Calu3 (cell line): Measurements from ENCODE around the gene ZSCAN10. TPM values are rescaled to one million over a fixed set of nuclear protein-coding genes. Genes with fewer than 3 reads are reported as not detected.

ENCODE experiments used
- BruUV-seq: library from RNA; stranded (reverse); fragments of 400-500 nt; replicated peaks from 2 replicates; lab custom pipeline; 2021; lab: Mats Ljungman, UMichigan
- CTCF ChIA-PET: fragments of 300-600 bp; sonication (Branson Sonifier 250); formaldehyde crosslinking; loops from one replicate; lab custom pipeline; 2022; ENCODE audit warnings: antibody characterized with exemption; lab: Charles Lee
- DNase-seq: peaks from one replicate; pipeline ENCODE4 v3.0.0; 2022
- H3K27ac Mint-ChIP-seq: one replicate; pipeline ENCODE4 v1.8.0; 2022; ENCODE audit warnings: mixed read lengths; ENCODE audit not compliant: unreplicated experiment
- H3K27me3 Mint-ChIP-seq: one replicate; pipeline ENCODE4 v1.8.0; 2022; ENCODE audit warnings: mixed read lengths; ENCODE audit not compliant: unreplicated experiment
- H3K36me3 Mint-ChIP-seq: one replicate; pipeline ENCODE4 v1.8.0; 2022; ENCODE audit warnings: mild to moderate bottlenecking, moderate library complexity, mixed read lengths; ENCODE audit not compliant: insufficient read depth, unreplicated experiment
- H3K4me1 Mint-ChIP-seq: one replicate; pipeline ENCODE4 v1.8.0; 2022; ENCODE audit warnings: mild to moderate bottlenecking, low read depth, mixed read lengths; ENCODE audit not compliant: unreplicated experiment
- H3K4me3 Mint-ChIP-seq: one replicate; pipeline ENCODE4 v1.8.0; 2022; ENCODE audit warnings: mild to moderate bottlenecking, low read depth, moderate library complexity, mixed read lengths; ENCODE audit not compliant: unreplicated experiment
- H3K9me3 Mint-ChIP-seq: one replicate; pipeline ENCODE4 v1.8.0; 2022; ENCODE audit warnings: low read depth, mixed read lengths; ENCODE audit not compliant: unreplicated experiment
- CTCF ChIP-seq: fragments of 200-600 bp; IDR thresholded peaks from one replicate; pipeline ENCODE4 v1.8.0; 2022; ENCODE audit warnings: antibody characterized with exemption; ENCODE audit not compliant: unreplicated experiment
- intact Hi-C: fragments of 100-400 bp; cut with micrococcal nuclease; formaldehyde crosslinking; loops from one replicate; pipeline ENCODE4 v1.10.0; 2022; ENCODE audit not compliant: unreplicated experiment
- total RNA-seq: library from RNA; stranded (reverse); gene quantifications from 2 replicates; pipeline ENCODE4 v1.2.3, GENCODE V29; 2022

ZSCAN10 gene
- total RNA-seq, 1 experiment from 2014 or later, result not detected

GRCh38 chr16:3115561-3115960 is 16.5 kb upstream of the ZSCAN10 start:
- Mint-ChIP-seq H3K36me3 (peaks cover 56% of the 10 kb centered on the region), H3K9me3 (no peaks in the 10 kb centered on the region), H3K4me3 (no peak overlapping the region), H3K27me3 (no peaks in the 10 kb centered on the region), H3K4me1 (peaks cover 19% of the 10 kb centered on the region), H3K27ac (no peak overlapping the region)
- no TSS peak for BruUV-seq
- intact Hi-C loops, result no loop called here
- no peak for DNase-seq
- CTCF ChIA-PET, result no interaction called here
- TF ChIP-seq CTCF, result no peak

GRCh38 chr16:3115003-3115402 is 15.9 kb upstream of the ZSCAN10 start:
- no TSS peak for BruUV-seq
- Mint-ChIP-seq H3K27ac (no peak overlapping the region), H3K27me3 (no peaks in the 10 kb centered on the region), H3K36me3 (peaks cover 50% of the 10 kb centered on the region), H3K4me3 (no peak overlapping the region), H3K9me3 (no peaks in the 10 kb centered on the region), H3K4me1 (peaks cover 19% of the 10 kb centered on the region)
- intact Hi-C loops, result no loop called here
- DNase-seq, result no peak
- no peak for TF ChIP-seq CTCF
- CTCF ChIA-PET, result no interaction called here

GRCh38 chr16:3113765-3114479 is 14.8 kb upstream of the ZSCAN10 start:
- CTCF ChIA-PET, result interaction anchor here (0.6 kb wide), 1 partner anchor 1134 kb away, joined by 3 read pairs; no protein-coding TSS in a partner anchor
- Mint-ChIP-seq H3K27ac (no peak overlapping the region), H3K9me3 (no peaks in the 10 kb centered on the region), H3K4me1 (peaks cover 19% of the 10 kb centered on the region), H3K36me3 (peaks cover 39% of the 10 kb centered on the region), H3K4me3 (peak overlapping the region; percentile 87), H3K27me3 (no peaks in the 10 kb centered on the region)
- intact Hi-C loops, result no loop called here
- BruUV-seq, result no TSS peak
- no peak for TF ChIP-seq CTCF
- DNase-seq, result no peak

GRCh38 chr16:3112881-3113574 is 13.9 kb upstream of the ZSCAN10 start:
- peak overlapping the region; percentile 15 for H3K27ac Mint-ChIP-seq
- CTCF ChIA-PET, result interaction anchor here (1.1 to 1.4 kb wide), 2 partner anchors 15 to 54 kb away, joined by 3 to 6 read pairs; no protein-coding TSS in a partner anchor
- H3K36me3 Mint-ChIP-seq, result peaks cover 30% of the 10 kb centered on the region
- intact Hi-C loops, result no loop called here
- no peak for DNase-seq
- peaks cover 19% of the 10 kb centered on the region for H3K4me1 Mint-ChIP-seq
- no peaks in the 10 kb centered on the region for H3K27me3 Mint-ChIP-seq
- TF ChIP-seq CTCF, result no peak
- H3K4me3 Mint-ChIP-seq, result peak overlapping the region; percentile 87
- BruUV-seq, result TSS peak; percentile 62
- H3K9me3 Mint-ChIP-seq, result no peaks in the 10 kb centered on the region
